SH-SY5Y (cell line): ENCODE results near the gene RO60.

ENCODE experiments used
- GATA2 ChIP-seq: IDR thresholded peaks from 2 replicates; pipeline ENCODE4 v1.6.1; 2011; ENCODE audit warnings: mild to moderate bottlenecking, low read depth, low read length
- GATA3 ChIP-seq: IDR thresholded peaks from 2 replicates; pipeline ENCODE4 v1.6.1; 2011; ENCODE audit warnings: low read depth, mild to moderate bottlenecking, low read length, moderate library complexity

DNA sequence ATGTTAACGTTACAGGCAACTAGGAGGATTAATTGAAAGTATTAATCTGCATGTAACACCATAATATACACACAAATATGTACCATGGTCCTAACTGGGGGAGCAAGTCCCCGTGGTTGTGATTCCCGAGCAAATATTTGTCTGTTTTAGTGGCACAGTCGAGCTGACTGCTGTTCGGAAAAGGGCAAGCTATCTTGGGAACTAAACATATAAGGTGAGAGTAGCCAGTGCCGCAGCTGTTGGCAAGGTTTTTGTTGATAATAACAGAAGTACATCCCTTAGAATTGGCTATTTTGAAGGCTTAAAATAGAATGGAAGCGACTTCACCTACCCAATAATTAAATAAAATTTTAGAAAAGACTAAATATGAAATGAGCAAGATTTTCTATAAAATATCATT lies 45.7 kb upstream of the RO60 start:
- TF ChIP-seq GATA2 = no peak
- TF ChIP-seq GATA3 = no peak
